ELF-1 (cell line): Measurements from ENCODE around the gene SLC1A1.
"Not testable (repeated sequence)": the region's sequence is repeated elsewhere in the genome, so short reads cannot be mapped to it uniquely, and the experiment has no call there.

Experiments
- DNase-seq: peaks from one replicate; pipeline ENCODE4 v3.0.0-alpha.2; 2016; ENCODE audit warnings: low read depth, low spot score

SLC1A1 gene

DNA sequence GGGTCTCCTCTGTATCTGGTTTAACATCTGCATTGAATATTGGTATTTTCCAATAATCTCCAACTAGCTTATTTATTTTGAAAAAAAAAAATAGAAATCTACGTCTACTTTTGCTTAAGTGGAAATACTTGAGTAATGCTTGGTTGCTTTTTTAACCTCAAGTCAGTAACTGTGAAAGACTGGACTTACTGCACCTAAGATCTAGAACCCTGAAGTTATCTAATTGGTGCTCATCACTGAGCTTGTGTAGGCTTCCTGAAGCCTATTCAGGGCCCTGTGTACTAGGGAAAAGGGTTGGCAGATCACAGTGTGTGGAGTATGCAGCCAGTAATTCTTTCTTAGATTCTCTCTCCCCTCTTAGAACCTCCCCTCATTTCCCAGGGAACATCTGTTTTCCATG lies 16.2 kb downstream of the SLC1A1 start:
- no peak for DNase-seq

DNA sequence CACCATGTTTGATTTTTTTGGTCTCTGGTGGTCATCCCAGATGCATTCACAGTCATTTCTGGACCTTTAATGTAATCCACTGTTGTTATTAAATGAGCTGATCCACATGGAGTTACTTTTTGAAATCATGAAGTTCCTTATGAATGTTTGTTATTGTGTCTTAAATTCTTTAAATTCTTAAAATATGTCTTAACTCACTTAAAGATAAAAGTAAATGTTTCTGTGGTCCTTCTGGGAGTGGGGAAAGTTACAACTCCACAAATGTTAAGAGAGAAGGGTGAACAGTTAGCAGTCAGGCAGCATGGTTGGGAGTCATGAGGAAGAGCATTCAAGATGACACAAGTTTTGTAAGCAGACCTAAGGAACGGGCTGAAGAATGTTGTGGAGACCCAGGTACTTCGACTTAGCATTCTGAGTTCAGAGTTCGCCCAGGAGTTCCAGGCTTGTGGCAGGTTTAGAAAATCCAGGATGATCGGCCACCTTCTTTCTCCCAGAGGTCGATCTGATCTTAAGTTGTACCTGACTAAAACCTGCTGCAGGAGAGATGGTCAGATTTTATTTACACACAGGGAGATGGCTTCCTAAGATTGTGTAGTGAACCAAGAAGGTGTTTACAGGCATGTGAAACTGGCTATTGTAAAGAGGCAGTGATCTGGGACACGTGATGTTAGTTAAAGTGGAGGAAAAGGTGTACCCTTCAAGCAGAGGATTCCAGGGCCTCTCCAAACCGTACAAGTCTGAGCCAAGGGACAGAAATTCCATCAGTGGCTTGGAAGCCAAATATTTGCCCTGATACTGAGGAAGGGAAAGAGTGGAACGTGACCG lies 17.2 kb downstream of the SLC1A1 start:
- no peak for DNase-seq

DNA sequence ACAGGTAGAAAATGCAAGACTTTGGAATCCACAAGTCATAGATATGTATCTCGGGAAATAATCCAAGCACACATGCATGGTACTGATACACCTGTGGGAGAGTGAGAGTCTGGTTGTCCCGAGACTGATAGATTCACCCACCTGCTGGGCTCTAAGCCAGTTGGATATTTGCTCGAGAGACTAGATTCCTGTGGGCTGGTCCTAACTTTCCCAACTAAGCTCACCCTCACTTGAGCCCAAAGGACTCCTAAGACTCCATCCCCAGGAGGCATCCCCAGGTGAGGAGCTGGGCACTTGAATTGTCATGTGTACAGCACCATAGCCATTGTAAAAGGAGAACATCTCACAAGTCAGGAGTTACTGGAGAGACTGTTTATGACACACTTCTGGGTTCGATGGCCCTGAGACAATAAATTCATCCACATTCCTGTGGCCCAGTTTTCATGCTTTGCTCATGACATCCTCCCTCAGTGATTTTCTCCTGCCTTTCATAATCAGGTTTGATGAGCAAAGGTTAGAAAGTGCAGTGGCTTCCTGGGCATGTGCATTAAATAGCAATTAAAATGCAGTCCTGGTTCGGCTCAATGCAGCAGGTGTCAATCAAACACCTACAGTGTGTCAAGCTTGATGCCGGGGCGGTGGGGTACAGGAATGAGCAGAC lies 18.1 kb downstream of the SLC1A1 start:
- no peak for DNase-seq

DNA sequence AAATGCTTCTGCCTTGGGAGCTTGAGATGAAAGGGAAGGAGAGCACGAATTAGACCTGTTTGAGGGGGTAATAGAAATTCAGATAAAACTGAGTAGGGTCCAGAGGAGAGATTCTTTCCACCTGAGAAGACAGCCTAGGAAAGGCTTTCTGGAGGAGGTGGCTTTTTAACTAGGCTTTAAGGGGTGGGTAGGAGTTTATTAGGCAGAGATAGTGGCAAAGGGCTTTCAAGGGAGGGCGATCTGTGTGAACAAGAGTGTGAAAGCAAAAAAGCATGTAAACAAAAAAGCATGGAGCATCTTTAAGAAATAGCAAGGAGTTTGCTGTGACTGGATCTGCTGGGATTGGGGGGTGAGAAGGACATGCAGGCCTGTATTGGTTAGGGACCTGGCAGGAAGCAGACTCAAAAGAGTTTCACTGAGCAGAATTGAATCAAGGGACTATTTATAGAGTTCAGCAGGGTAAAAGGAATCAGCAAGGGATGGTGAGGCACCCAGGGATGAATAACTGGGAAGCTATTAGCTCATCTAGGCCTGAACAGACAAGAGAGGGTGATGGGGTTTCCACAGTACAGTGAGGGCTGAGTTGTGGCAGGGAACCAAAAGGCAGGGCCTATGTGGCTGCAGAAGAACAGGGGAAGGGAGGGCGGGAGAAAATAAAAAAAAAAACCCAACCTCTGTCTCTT lies 18.8 kb downstream of the SLC1A1 start:
- no peak for DNase-seq

DNA sequence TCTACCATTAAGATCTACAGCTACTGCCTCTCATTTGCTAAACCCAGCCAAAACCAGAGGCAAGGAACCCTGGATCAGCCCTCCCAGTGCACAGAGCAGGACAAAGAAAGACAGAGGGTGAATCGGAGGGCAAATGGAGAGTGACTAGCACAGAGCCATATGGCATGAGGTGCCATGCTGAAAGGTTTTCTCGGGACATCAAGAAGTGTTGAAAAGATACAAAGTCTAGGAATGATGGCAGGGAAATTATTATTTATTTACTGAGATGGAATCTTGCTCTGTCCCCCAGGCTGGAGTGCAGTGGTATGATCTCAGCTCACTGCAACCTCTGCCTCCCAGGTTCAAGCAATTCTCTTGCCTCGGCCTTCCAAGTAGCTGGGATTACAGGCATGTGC lies 19.3 kb downstream of the SLC1A1 start:
- DNase-seq: no peak

DNA sequence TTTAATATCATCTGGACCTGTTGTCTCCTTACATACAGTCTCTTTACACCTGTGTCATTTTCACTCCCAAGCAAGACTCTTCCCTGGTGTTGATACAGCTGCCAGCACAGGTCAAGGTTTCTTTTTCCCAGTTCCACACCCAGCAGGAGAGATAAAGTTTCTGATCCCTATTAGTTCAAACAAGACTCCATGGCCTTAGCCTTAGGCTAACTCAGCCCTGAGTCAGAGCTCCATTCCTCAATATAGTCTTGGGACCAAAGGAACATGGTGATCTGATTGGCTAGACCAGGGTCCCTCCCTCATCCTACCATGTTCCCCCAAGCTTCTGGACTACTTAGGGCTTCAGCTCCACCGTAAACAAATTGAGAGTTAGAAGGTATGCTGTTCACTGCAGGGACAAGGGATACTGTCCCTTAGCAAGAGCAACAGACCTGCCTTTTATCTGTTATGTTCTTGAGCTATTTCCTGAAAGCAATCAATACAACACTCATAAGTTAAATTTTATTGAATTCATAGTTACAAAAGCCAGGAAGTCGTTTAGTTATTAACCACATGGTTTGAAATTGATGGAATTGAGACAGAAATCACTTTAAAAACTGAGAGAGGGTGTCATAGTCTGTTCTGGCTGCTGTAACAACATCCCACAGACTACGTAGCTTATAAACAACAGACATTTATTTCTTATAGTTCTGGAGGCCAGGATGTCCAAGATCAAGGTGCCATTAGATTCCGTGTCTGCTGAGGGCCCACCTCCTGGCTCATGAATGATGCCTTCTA lies 20.5 kb downstream of the SLC1A1 start:
- peak; percentile 13 for DNase-seq

DNA sequence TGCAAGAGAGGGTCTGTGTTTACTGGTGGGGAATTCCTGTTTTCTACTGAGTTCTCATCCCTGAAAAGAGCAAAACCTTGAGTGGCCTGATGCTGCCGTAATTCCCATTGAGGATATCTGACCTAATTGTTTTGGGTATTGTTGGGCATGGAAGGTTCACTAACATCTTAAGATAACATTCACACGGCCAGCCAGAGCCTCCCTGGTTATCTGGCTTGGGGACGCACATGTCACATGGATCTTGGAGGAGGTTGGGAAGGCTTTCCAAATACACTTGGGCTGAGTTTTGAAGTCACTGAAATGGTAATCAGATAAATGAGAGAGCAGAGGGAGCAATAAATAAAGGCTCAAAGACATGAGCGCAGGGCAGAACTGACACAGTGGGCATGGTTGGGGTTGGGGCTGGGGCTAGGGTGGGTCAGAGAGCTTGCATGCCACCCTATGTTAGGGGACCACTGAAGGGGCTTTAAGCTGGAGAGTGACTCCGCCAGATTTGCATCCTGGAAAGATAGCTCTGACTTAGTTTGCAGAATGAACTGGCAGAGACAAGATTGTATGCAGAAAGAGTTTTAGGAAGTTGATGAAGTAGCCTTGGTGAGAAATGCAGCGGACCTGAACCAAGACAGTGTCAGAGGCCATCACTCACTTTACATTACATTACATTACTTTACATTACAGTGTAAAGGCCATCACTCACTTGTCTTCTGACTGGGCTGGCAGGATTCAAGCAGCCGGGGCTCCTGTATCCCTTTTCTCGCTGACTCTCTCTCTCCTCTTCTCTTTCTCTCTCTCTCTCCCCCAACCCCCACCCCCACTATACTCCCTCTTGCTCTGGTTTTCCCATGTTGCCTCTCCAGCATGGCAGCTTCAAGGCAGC lies 24.2 kb downstream of the SLC1A1 start:
- peak; percentile 53 for DNase-seq

DNA sequence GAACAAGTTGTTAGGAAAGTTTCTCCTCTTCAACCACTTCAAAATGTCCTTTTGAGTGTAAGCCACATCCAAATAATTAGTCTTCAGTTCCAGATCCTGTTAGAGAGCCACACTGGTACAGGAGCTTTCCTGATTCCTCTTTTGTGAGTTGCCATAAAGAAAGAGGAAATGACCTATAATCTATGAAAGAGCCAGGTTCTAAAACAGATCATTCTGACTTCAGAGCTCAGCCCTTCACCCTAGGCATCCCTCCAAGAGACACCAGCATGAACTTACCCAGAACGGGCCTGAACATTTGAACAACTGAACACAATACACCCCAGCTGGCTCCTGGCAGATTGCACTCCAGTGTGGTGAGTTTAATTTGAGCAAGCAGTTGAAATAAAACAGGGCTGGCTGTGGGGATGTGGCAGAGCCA lies 25.7 kb downstream of the SLC1A1 start:
- no peak for DNase-seq

DNA sequence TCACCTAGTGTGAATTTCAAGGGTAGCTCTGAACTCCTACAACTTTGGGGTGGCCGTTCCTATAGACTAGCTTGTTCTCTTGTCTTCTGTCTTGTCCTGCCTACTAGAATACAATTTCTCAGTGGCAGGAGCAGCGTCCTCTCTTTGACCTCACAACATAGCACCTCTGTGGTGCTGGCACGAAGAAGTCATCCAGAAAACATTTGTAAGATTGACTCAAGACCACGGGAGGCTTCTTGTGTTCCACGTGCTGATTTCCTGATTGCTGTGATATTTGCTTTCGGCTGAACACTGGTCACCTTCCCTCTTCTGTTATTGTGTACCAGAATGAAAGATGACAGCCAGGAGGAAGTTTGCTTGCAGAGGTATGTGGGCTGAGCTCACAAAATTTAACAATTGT lies 27.0 kb downstream of the SLC1A1 start:
- DNase-seq: no peak

DNA sequence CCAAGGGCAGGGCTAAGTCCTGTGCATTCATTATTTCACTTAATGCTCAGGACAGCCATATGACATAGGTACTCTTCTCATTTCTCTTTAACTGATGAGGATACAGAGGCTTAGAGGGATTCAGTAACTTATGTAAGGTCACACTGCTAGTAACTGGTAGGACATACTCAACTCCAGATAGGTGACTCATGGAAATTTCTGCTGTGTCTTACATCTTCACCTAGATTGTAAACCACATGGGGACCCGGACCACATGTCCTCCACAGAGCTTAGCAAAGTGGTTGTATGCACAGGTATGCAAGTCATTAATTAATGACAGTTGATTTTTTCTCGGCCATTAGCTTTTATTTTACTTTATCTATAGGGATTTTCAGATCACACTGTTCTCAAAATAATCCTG lies 29.3 kb downstream of the SLC1A1 start:
- no peak for DNase-seq

DNA sequence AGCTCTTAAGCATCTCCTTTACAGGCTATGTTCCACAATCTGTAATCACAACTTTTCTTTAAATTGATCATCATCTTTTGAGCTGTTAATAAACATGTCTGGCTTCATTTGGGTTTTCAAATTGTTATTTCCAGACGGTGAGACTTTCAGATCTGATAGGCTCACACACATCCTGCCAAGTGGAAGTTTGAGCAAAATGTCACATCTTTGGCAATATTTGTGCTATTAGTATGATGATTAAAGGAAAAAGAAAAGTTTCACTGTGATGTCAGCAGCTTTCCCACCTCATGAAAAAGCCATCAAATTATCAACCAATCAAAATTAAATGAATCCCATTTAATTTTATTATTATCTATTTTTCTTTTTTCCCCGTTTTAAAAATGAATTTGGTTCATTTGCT lies 29.8 kb downstream of the SLC1A1 start:
- DNase-seq: no peak

DNA sequence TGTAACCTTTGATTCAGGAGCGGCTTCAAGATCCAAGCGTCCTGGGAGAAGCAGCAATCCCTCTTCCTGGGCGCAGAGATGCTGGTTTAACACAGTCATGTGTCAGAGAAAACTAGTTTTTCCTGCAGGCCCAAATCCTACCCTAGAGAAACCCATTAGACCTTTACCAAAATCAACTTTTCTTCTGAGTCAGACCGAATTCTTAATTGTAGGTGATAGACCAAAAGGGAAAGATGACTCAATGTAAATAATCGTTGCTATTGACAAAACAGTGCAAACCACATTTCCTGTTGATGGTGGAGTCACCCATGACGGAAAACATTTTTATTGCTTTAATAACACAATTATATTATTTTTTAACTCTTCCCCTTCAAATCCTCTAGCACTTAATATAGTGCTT lies 40.1 kb downstream of the SLC1A1 start:
- no peak for DNase-seq

DNA sequence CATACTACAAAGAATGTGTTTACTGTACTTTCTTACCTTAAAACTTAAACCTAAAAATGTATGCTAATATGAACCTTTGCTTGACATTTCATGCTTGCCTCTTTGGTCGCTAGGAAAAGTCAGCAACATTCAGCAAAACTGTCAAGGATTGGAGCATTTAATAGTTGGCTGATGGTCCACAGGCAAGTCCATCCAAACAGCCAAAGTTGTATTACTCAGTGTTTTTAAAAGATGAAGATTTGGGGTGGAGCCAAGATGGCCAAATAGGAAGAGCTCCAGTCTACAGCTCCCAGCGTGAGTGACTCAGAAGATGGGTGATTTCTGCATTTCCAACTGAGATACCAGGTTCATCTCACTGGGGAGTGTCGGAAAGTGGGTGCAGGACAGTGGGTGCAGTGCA lies 40.6 kb downstream of the SLC1A1 start:
- DNase-seq: not testable (repeated sequence)

DNA sequence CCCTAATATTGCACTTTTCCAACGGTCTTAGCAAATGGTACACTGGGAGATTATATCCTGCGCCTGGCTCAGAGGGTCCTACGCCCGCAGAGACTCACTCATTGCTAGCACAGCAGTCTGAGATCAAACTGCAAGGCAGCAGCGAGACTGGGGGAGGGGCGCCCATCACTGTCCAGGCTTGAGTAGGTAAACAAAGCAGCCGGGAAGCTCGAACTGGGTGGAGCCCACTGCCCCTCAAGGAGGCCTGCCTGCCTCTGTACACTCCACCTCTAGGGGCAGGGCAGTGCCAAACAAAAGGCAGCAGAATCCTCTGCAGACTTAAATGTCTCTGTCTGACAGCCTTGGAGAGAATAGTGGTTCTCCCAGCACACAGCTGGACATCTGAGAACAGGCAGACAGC lies 41.1 kb downstream of the SLC1A1 start:
- peak; percentile 91 for DNase-seq

DNA sequence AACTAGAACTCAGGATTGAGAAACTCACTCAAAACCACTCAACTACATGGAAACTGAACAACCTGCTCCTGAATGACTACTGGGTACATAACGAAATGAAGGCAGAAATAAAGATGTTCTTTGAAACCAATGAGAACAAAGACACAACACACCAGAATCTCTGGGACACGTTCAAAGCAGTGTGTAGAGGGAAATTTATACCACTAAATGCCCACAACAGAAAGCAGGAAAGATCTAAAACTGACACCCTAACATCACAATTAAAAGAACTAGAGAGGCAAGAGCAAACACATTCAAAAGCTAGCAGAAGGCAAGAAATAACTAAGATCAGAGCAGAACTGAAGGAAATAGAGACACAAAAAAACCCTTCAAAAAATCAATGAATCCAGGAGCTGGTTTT lies 43.6 kb downstream of the SLC1A1 start:
- not testable (repeated sequence) for DNase-seq

DNA sequence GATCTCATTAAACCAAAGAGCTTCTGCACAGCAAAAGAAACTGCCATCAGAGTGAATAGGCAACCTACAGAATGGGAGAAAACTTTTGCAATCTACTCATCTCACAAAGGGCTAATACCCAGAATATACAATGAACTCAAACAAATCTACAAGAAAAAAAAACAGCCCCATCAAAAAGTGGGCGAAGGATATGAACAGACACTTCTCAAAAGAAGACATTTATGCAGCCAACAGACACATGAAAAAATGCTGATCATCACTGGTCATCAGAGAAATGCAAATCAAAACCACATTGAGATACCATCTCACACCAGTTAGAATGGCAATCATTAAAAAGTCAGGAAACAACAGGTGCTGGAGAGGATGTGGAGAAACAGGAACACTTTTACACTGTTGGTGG lies 45.9 kb downstream of the SLC1A1 start:
- DNase-seq: not testable (repeated sequence)

DNA sequence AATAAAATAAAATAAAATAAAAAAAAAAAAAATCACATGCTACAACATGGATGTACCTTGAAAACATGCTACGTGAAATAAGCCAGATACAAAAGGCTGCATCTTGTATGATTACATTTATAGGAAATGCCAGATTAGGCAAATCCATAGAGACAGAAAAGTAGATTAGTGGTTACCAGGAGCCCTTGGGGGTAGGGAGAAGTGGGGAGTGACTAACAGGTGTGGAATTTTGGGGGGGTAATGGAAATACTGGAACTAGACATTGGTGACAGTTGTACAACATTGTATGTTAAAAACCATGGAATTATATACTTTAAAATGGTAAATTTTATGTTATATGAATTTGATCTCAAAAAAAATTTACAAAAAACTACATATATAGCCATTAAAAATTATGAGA lies 47.3 kb downstream of the SLC1A1 start:
- no peak for DNase-seq

DNA sequence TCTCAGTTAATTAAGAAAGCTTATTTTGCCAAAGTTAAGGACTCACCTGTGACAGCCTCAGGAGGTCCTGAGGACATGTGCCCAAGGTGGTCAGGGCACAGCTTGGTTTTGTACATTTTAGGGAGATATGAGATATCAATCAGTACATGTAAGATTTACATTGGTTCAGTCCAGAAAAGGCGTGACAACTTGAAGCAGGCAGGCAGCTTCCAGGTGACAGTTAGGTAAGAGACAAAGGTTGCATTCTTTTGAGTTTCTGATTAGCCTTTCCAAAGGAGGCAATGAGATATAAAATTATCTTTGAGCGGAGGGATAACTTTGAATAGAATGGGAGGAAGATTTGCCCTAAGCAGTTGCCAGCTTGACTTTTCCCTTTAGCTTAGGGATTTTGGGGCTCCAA lies 47.8 kb downstream of the SLC1A1 start:
- no peak for DNase-seq

DNA sequence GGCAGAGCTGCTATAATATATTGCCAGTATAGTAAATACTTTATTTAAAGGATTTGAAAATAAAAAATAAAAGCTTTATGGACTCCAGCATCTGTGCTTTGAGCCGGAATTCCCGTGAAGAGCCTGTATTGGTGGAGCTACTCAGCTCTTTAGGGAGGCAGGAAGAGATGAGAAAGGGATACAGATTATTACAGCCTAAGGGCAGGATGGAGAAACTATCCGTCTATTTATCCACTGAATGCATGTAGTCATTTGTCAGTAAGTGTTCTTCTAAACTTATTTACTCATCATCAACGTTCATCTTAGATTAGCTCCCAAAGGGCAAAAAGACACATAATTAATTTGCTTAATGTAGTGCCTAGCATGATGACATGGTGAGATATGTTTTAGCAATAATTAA lies 48.4 kb downstream of the SLC1A1 start:
- no peak for DNase-seq

DNA sequence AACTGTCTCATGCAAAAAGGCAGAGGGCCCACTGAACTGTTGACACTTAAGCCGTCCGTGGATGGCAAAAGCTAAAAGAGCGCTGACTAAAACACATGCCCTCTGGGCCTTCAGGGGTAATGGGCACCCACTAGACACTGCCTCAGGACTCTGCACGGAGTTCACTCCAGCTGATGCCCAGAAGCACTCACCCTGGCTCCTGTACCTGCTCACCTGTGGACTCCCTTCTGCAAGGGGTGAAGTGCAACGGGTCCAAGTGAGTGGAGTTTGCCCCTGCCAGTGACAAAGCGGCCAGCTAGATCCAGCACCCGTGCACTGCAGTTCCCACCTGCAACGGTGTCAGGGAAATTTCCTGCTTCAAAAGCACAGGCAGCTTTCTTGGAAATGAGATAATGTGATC lies 50.2 kb downstream of the SLC1A1 start:
- DNase-seq: no peak

DNA sequence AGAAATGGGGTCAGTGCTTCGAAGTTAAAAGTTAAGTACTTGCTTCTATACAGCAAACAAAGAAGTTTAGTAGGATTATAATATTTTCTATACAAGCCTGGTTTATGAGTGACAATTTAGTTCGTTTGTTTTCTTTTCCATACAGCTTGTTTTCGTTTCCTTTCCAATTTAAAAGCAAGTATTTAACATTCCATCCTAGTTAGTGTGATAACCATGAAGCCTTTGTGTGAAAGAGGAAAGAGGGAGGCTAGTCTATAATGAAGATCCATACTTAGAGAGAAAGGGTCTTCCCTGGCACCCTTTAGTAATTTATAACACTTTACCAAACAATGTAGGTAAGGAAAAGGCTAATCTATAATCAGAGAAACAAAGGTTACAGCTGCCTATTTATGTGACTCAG lies 51.0 kb downstream of the SLC1A1 start:
- no peak for DNase-seq
